ENCODE measurements around the gene ALDH1L1. TPM values are rescaled to one million over a fixed set of nuclear protein-coding genes. Genes with fewer than 3 reads are reported as not detected.

ALDH1L1 gene
- total RNA-seq, 5 donors from 2014 or later (not counting 1 experiment from before 2014, with no cell fraction given) = 0.19 to 1.6 (median 0.20) TPM; not detected in 2

GRCh38 chr3:126128504-126129397 lies 51.6 kb downstream of the ALDH1L1 start:
- CTCF ChIA-PET = no interaction called here
- WGBS (ENCODE audit: insufficient coverage) = 78% methylated on average over 5 of the region's 13 CpGs
- DNase-seq = peak in 2 of 35 experiments; percentile 1 to 17

GRCh38 chr3:126127904-126128303 lies 52.5 kb downstream of the ALDH1L1 start:
- H3K4me1 ChIP-seq (ENCODE audit: control insufficient read depth in 1 of 2, extremely low read depth in 1 of 2, insufficient read depth in 2 of 2, low read length in 2 of 2) = no peaks in the 10 kb centered on the region
- ATAC-seq (replicated peaks in 1 of 4) = no peak
- Mint-ChIP-seq H3K36me3 (no peaks in the 10 kb centered on the region), H3K4me1 (no peaks in the 10 kb centered on the region), H3K27me3 (peaks cover 3 to 9% of the 10 kb centered on the region in 2 donors), H3K27ac (no peak overlapping the region), H3K9me3 (no peaks in the 10 kb centered on the region), H3K4me3 (no peak overlapping the region)
- H3K4me3 ChIP-seq (ENCODE audit: control insufficient read depth in 1 of 2, extremely low read depth in 1 of 2, low read length in 1 of 2) = no peak overlapping the region
- ChIA-PET POLR2A (no interaction called here), CTCF (no interaction called here)
- no peaks in the 10 kb centered on the region for H3K36me3 ChIP-seq (ENCODE audit: control insufficient read depth in 2 of 2, extremely low read depth in 1 of 2, insufficient read depth in 1 of 2, low read length in 1 of 2)
- WGBS (ENCODE audit: insufficient coverage) = 92% methylated on average over 4 of the region's 7 CpGs
- no peak overlapping the region for H3K27ac ChIP-seq (ENCODE audit: low read length)
- peaks cover 0 to 39% of the 10 kb centered on the region in 2 experiments for H3K27me3 ChIP-seq (replicated peaks in 1 of 2; ENCODE audit: control insufficient read depth in 2 of 2, extremely low read depth in 1 of 2, insufficient read depth in 2 of 2, low read length in 1 of 2)
- DNase-seq = peak in 1 of 35 experiments; percentile 16
- H3K9me3 ChIP-seq = no peaks in the 10 kb centered on the region

More at GRCh38 chr3:126128504-126129397, 51.6 kb downstream of the ALDH1L1 start:
- Histone ChIP-seq H3K27me3 (replicated peaks in 1 of 2; ENCODE audit: control insufficient read depth in 2 of 2, extremely low read depth in 1 of 2, insufficient read depth in 2 of 2, low read length in 1 of 2) (peaks cover 0 to 42% of the 10 kb centered on the region in 2 experiments), H3K4me1 (ENCODE audit: control insufficient read depth in 1 of 2, extremely low read depth in 1 of 2, insufficient read depth in 2 of 2, low read length in 2 of 2) (no peaks in the 10 kb centered on the region), H3K9me3 (no peaks in the 10 kb centered on the region), H3K36me3 (ENCODE audit: control insufficient read depth in 2 of 2, extremely low read depth in 1 of 2, insufficient read depth in 1 of 2, low read length in 1 of 2) (no peaks in the 10 kb centered on the region), H3K4me3 (ENCODE audit: control insufficient read depth in 1 of 2, extremely low read depth in 1 of 2, low read length in 1 of 2) (no peak overlapping the region), H3K27ac (ENCODE audit: low read length) (no peak overlapping the region)
- H3K27me3 Mint-ChIP-seq = peaks cover 3 to 9% of the 10 kb centered on the region in 2 donors
- H3K4me3 Mint-ChIP-seq = no peak overlapping the region
- no peak overlapping the region for H3K27ac Mint-ChIP-seq
- ATAC-seq (replicated peaks in 1 of 4) = no peak
- no peaks in the 10 kb centered on the region for H3K4me1 Mint-ChIP-seq
- H3K36me3 Mint-ChIP-seq = no peaks in the 10 kb centered on the region
- POLR2A ChIA-PET = no interaction called here
- no peaks in the 10 kb centered on the region for H3K9me3 Mint-ChIP-seq

GRCh38 chr3:126127452-126127851 lies 52.9 kb downstream of the ALDH1L1 start:
- no peaks in the 10 kb centered on the region for H3K4me1 ChIP-seq (ENCODE audit: control insufficient read depth in 1 of 2, extremely low read depth in 1 of 2, insufficient read depth in 2 of 2, low read length in 2 of 2)
- H3K4me1 Mint-ChIP-seq = no peaks in the 10 kb centered on the region
- H3K36me3 Mint-ChIP-seq = no peaks in the 10 kb centered on the region
- H3K9me3 ChIP-seq = no peaks in the 10 kb centered on the region
- no peak overlapping the region for H3K4me3 ChIP-seq (ENCODE audit: control insufficient read depth in 1 of 2, extremely low read depth in 1 of 2, low read length in 1 of 2)
- H3K27ac Mint-ChIP-seq = no peak overlapping the region
- H3K27ac ChIP-seq (ENCODE audit: low read length) = no peak overlapping the region
- 76% methylated on average over 10 of the region's 10 CpGs for WGBS (ENCODE audit: insufficient coverage)
- ATAC-seq (replicated peaks in 1 of 4) (no peak), DNase-seq (peak in 2 of 35 experiments; percentile 0 to 8)
- peaks cover 0 to 9% of the 10 kb centered on the region in 2 donors for H3K27me3 Mint-ChIP-seq
- no peak overlapping the region for H3K4me3 Mint-ChIP-seq
- no peaks in the 10 kb centered on the region for H3K36me3 ChIP-seq (ENCODE audit: control insufficient read depth in 2 of 2, extremely low read depth in 1 of 2, insufficient read depth in 1 of 2, low read length in 1 of 2)
- H3K27me3 ChIP-seq (replicated peaks in 1 of 2; ENCODE audit: control insufficient read depth in 2 of 2, extremely low read depth in 1 of 2, insufficient read depth in 2 of 2, low read length in 1 of 2) = peaks cover 0 to 39% of the 10 kb centered on the region in 2 experiments
- ChIA-PET POLR2A (no interaction called here), CTCF (no interaction called here)
- no peaks in the 10 kb centered on the region for H3K9me3 Mint-ChIP-seq

GRCh38 chr3:126126811-126127431 lies 53.5 kb downstream of the ALDH1L1 start:
- H3K4me3 ChIP-seq (ENCODE audit: control insufficient read depth in 1 of 2, extremely low read depth in 1 of 2, low read length in 1 of 2) = no peak overlapping the region
- Mint-ChIP-seq H3K4me1 (no peaks in the 10 kb centered on the region), H3K9me3 (no peaks in the 10 kb centered on the region), H3K36me3 (no peaks in the 10 kb centered on the region), H3K27ac (no peak overlapping the region), H3K4me3 (no peak overlapping the region), H3K27me3 (peaks cover 0 to 7% of the 10 kb centered on the region in 2 donors)
- ChIA-PET CTCF (interaction anchor here in 1 of 2 donors (0.9 kb wide), 1 partner anchor 12 kb away, joined by 3 read pairs; no protein-coding TSS in a partner anchor), POLR2A (no interaction called here)
- H3K4me1 ChIP-seq (ENCODE audit: control insufficient read depth in 1 of 2, extremely low read depth in 1 of 2, insufficient read depth in 2 of 2, low read length in 2 of 2) = no peaks in the 10 kb centered on the region
- DNase-seq (peak in 2 of 35 experiments; percentile 1 to 13), ATAC-seq (replicated peaks in 1 of 4) (no peak)
- no peaks in the 10 kb centered on the region for H3K36me3 ChIP-seq (ENCODE audit: control insufficient read depth in 2 of 2, extremely low read depth in 1 of 2, insufficient read depth in 1 of 2, low read length in 1 of 2)
- no peaks in the 10 kb centered on the region for H3K9me3 ChIP-seq
- no peak overlapping the region for H3K27ac ChIP-seq (ENCODE audit: low read length)
- H3K27me3 ChIP-seq (replicated peaks in 1 of 2; ENCODE audit: control insufficient read depth in 2 of 2, extremely low read depth in 1 of 2, insufficient read depth in 2 of 2, low read length in 1 of 2) = peaks cover 0 to 37% of the 10 kb centered on the region in 2 experiments
- 72% methylated on average over 8 of the region's 10 CpGs for WGBS (ENCODE audit: insufficient coverage)

GRCh38 chr3:126126286-126126685 lies 54.1 kb downstream of the ALDH1L1 start:
- H3K4me1 ChIP-seq (ENCODE audit: control insufficient read depth in 1 of 2, extremely low read depth in 1 of 2, insufficient read depth in 2 of 2, low read length in 2 of 2) = no peaks in the 10 kb centered on the region
- Mint-ChIP-seq H3K4me3 (no peak overlapping the region), H3K36me3 (no peaks in the 10 kb centered on the region), H3K9me3 (no peaks in the 10 kb centered on the region), H3K27ac (no peak overlapping the region), H3K4me1 (no peaks in the 10 kb centered on the region), H3K27me3 (peaks cover 0 to 6% of the 10 kb centered on the region in 2 donors)
- no peak overlapping the region for H3K4me3 ChIP-seq (ENCODE audit: control insufficient read depth in 1 of 2, extremely low read depth in 1 of 2, low read length in 1 of 2)
- WGBS (ENCODE audit: insufficient coverage) = 87% methylated on average over 6 of the region's 12 CpGs
- no peaks in the 10 kb centered on the region for H3K9me3 ChIP-seq
- no peaks in the 10 kb centered on the region for H3K36me3 ChIP-seq (ENCODE audit: control insufficient read depth in 2 of 2, extremely low read depth in 1 of 2, insufficient read depth in 1 of 2, low read length in 1 of 2)
- ATAC-seq (replicated peaks in 1 of 4) (no peak), DNase-seq (peak in 1 of 35 experiments; percentile 2)
- POLR2A ChIA-PET = no interaction called here
- H3K27me3 ChIP-seq (replicated peaks in 1 of 2; ENCODE audit: control insufficient read depth in 2 of 2, extremely low read depth in 1 of 2, insufficient read depth in 2 of 2, low read length in 1 of 2) = peaks cover 0 to 33% of the 10 kb centered on the region in 2 experiments
- no peak overlapping the region for H3K27ac ChIP-seq (ENCODE audit: low read length)
- CTCF ChIA-PET = interaction anchor here in 1 of 2 donors (0.9 kb wide), 1 partner anchor 12 kb away, joined by 3 read pairs; no protein-coding TSS in a partner anchor

- Mint-ChIP-seq H3K36me3 (no peaks in the 10 kb centered on the region), H3K4me3 (no peak overlapping the region), H3K4me1 (no peaks in the 10 kb centered on the region), H3K27me3 (peaks cover 0 to 6% of the 10 kb centered on the region in 2 donors), H3K9me3 (no peaks in the 10 kb centered on the region), H3K27ac (no peak overlapping the region)
- H3K4me1 ChIP-seq (ENCODE audit: control insufficient read depth in 1 of 2, extremely low read depth in 1 of 2, insufficient read depth in 2 of 2, low read length in 2 of 2) = no peaks in the 10 kb centered on the region
- ChIA-PET CTCF (interaction anchor here in 1 of 2 donors (0.9 kb wide), 1 partner anchor 13 kb away, joined by 3 read pairs; no protein-coding TSS in a partner anchor), POLR2A (interaction anchor here in 1 of 2 donors (0.6 kb wide), 1 partner anchor 843 kb away, joined by 3 read pairs; no protein-coding TSS in a partner anchor)
- peaks cover 0 to 32% of the 10 kb centered on the region in 2 experiments for H3K27me3 ChIP-seq (replicated peaks in 1 of 2; ENCODE audit: control insufficient read depth in 2 of 2, extremely low read depth in 1 of 2, insufficient read depth in 2 of 2, low read length in 1 of 2)
- 67% methylated on average over 1 of the region's 2 CpGs for WGBS (ENCODE audit: insufficient coverage)
- no peaks in the 10 kb centered on the region for H3K9me3 ChIP-seq
- peak in 1 of 35 experiments; percentile 12 for DNase-seq
- no peak overlapping the region for H3K4me3 ChIP-seq (ENCODE audit: control insufficient read depth in 1 of 2, extremely low read depth in 1 of 2, low read length in 1 of 2)
- ATAC-seq (replicated peaks in 1 of 4) = no peak
- no peak overlapping the region for H3K27ac ChIP-seq (ENCODE audit: low read length)
- H3K36me3 ChIP-seq (ENCODE audit: control insufficient read depth in 2 of 2, extremely low read depth in 1 of 2, insufficient read depth in 1 of 2, low read length in 1 of 2) = no peaks in the 10 kb centered on the region
Observed at GRCh38 chr3:126125781-126126251, 54.6 kb downstream of the ALDH1L1 start.
